Osteoblast (primary cell): Measurements from ENCODE around the gene CMIP. TPM values are rescaled to one million over a fixed set of nuclear protein-coding genes. Genes with fewer than 3 reads are reported as not detected.

Source experiments
- DNase-seq: peaks from one replicate; pipeline ENCODE4 v3.0.0; 2011; ENCODE audit warnings: low spot score, mixed read lengths; ENCODE audit not compliant: insufficient read length; ENCODE audit errors: missing footprints
- H2AFZ ChIP-seq: 2 replicates; pipeline ENCODE4 v1.6.0; 2011; ENCODE audit warnings: mild to moderate bottlenecking, low read length
- H3K27ac ChIP-seq: 2 replicates; pipeline ENCODE4 v1.5.1; 2011; ENCODE audit warnings: mild to moderate bottlenecking, low read depth, low read length, moderate library complexity
- H3K27me3 ChIP-seq: 2 replicates; pipeline ENCODE4 v1.6.0; 2012; ENCODE audit warnings: mild to moderate bottlenecking, control low read depth, inconsistent platforms, low read length, moderate library complexity; ENCODE audit not compliant: insufficient read depth
- H3K36me3 ChIP-seq: 2 replicates; pipeline ENCODE4 v1.5.1; 2011; ENCODE audit warnings: mild to moderate bottlenecking, low read length, control low read depth, moderate library complexity; ENCODE audit not compliant: insufficient read depth
- H3K4me1 ChIP-seq: 2 replicates; pipeline ENCODE4 v1.5.1; 2011; ENCODE audit warnings: mild to moderate bottlenecking, low read length, control low read depth, moderate library complexity; ENCODE audit not compliant: insufficient read depth
- H3K4me2 ChIP-seq: 2 replicates; pipeline ENCODE4 v1.6.0; 2011; ENCODE audit warnings: mild to moderate bottlenecking, low read length; ENCODE audit not compliant: insufficient read depth
- H3K4me3 ChIP-seq: fragments of 200-600 bp; sonication (generic); 3 replicates; pipeline ENCODE4 v1.5.1; 2012; ENCODE audit warnings: mild to moderate bottlenecking, low read length, inconsistent platforms; ENCODE audit not compliant: insufficient read depth
- H3K79me2 ChIP-seq: 2 replicates; pipeline ENCODE4 v1.6.0; 2012; ENCODE audit warnings: mild to moderate bottlenecking, low read length, control low read depth, inconsistent platforms; ENCODE audit not compliant: insufficient read depth
- H3K9me3 ChIP-seq: 2 replicates; pipeline ENCODE4 v1.5.1; 2011; ENCODE audit warnings: low read depth, low read length, control low read depth
- H4K20me1 ChIP-seq: 2 replicates; pipeline ENCODE4 v1.6.0; 2012; ENCODE audit warnings: mild to moderate bottlenecking, low read length, control low read depth; ENCODE audit not compliant: insufficient read depth
- CTCF ChIP-seq: IDR thresholded peaks from 2 replicates; pipeline ENCODE4 v1.5.1; 2011; ENCODE audit warnings: mild to moderate bottlenecking, low read depth, low read length, moderate library complexity; ENCODE audit errors: extremely low read depth
- total RNA-seq: library from RNA; depleted of rRNA; stranded (reverse); fragments of >200 nt; gene quantifications from 2 replicates; pipeline ENCODE4 v1.2.3, GENCODE V29; 2012

The CMIP gene
- total RNA-seq, 1 donor = 8.3 TPM

- peaks cover 14% of the 10 kb centered on the region for H4K20me1 ChIP-seq
- H3K79me2 ChIP-seq = peaks cover 51% of the 10 kb centered on the region
- H3K4me2 ChIP-seq = no peak overlapping the region
- no peak overlapping the region for H3K27ac ChIP-seq
- no peak overlapping the region for H2AFZ ChIP-seq
- no peaks in the 10 kb centered on the region for H3K27me3 ChIP-seq
- no peaks in the 10 kb centered on the region for H3K36me3 ChIP-seq
- no peak for DNase-seq
- no peaks in the 10 kb centered on the region for H3K9me3 ChIP-seq
- H3K4me1 ChIP-seq = peaks cover 30% of the 10 kb centered on the region
- no peak overlapping the region for H3K4me3 ChIP-seq
- TF ChIP-seq CTCF = no peak
Observed at GRCh38 chr16:81555660-81556059, 111.1 kb downstream of the CMIP start.

- Histone ChIP-seq H3K4me3 (no peak overlapping the region), H3K27ac (no peak overlapping the region), H3K79me2 (peaks cover 41% of the 10 kb centered on the region), H3K9me3 (no peaks in the 10 kb centered on the region), H2AFZ (no peak overlapping the region), H3K4me1 (peaks cover 29% of the 10 kb centered on the region), H3K36me3 (no peaks in the 10 kb centered on the region), H3K27me3 (no peaks in the 10 kb centered on the region), H4K20me1 (peaks cover 22% of the 10 kb centered on the region), H3K4me2 (no peak overlapping the region)
- no peak for DNase-seq
- no peak for TF ChIP-seq CTCF
Observed at GRCh38 chr16:81556715-81557284, 112.2 kb downstream of the CMIP start.

- Histone ChIP-seq H2AFZ (no peak overlapping the region), H3K27ac (no peak overlapping the region), H3K27me3 (no peaks in the 10 kb centered on the region), H3K4me1 (peaks cover 24% of the 10 kb centered on the region), H3K4me3 (no peak overlapping the region), H3K9me3 (no peaks in the 10 kb centered on the region), H4K20me1 (peaks cover 35% of the 10 kb centered on the region), H3K79me2 (peaks cover 34% of the 10 kb centered on the region), H3K36me3 (no peaks in the 10 kb centered on the region), H3K4me2 (no peak overlapping the region)
- no peak for DNase-seq
- no peak for TF ChIP-seq CTCF
Observed at GRCh38 chr16:81558077-81558443, 113.5 kb downstream of the CMIP start.

- no peak for TF ChIP-seq CTCF
- H3K27me3 ChIP-seq = no peaks in the 10 kb centered on the region
- H3K27ac ChIP-seq = no peak overlapping the region
- no peaks in the 10 kb centered on the region for H3K9me3 ChIP-seq
- no peak overlapping the region for H3K4me2 ChIP-seq
- H3K4me1 ChIP-seq = peaks cover 20% of the 10 kb centered on the region
- no peak overlapping the region for H3K4me3 ChIP-seq
- H2AFZ ChIP-seq = no peak overlapping the region
- peaks cover 40% of the 10 kb centered on the region for H4K20me1 ChIP-seq
- DNase-seq = no peak
- no peaks in the 10 kb centered on the region for H3K36me3 ChIP-seq
- peaks cover 39% of the 10 kb centered on the region for H3K79me2 ChIP-seq
Observed at GRCh38 chr16:81558444-81559175, 114.0 kb downstream of the CMIP start.
